Endothelial cell of hepatic sinusoid (primary cell): ENCODE data around the gene HLA-B.

Experiments used
- in situ Hi-C: cut with HindIII; loops from 2 replicates; pipeline ENCODE4 v1.10.0; 2017; ENCODE audit warnings: low sequenced_read_pairs

HLA-B gene

DNA sequence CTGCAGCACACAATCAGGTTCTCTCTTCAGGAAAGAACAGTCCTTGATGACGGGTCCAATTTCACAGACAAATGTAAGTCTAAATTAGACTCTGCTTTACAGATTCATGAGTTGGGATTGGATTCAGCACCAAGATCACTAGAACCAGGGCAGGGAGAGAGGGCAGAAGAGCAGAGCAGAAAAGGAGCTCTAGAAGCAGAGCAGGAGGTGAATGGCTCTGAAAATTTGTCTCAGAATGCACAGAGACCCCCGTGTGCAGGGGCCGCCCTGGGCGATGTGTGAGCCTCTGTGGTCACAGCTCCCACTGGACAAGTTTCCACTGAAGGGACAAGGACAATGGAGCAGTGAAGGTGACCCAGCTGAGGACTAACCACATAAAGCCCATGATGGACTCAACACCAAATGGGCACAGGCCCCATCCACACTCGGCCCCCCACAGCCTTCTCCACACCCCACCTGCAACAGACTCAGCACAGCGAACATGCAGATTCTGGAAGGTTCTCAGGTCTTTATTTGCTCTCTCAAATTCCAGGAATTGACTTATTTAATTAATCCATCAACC is 3.5 kb downstream of the HLA-B start:
- in situ Hi-C loops, result no loop called here

DNA sequence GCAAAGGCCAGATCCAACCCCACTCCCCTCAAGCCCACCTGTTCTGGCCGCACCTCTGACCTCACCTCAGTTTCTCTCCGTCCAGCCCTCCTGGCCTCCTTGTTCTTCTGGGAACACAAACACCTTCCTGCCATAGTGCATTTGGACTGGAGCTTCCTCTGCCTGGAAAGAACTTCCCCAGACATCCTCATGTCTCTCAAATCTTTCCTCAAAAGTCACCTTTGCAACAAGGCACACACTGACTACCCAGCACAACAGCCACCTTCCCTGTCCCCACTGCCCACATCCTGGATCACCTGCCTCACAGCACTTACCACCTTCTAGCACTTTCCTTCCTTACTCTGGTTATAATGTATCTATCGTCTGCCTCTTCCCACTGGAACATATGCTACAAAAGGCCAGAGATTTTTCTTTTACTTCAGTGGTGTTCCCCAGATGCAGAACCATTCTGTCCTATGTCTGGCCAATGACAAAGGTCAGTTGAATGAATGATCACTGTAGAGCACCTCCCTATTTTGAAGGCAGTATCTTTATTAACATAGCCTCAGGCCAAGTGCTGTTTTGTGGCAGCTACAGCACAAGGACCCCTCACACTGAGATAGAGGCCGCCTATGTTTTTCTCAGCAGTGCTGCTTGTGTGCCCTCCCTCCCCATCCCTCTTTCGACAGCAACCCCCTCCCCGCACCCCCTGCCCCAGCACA is 4.1 kb downstream of the HLA-B start:
- in situ Hi-C loops, result no loop called here

DNA sequence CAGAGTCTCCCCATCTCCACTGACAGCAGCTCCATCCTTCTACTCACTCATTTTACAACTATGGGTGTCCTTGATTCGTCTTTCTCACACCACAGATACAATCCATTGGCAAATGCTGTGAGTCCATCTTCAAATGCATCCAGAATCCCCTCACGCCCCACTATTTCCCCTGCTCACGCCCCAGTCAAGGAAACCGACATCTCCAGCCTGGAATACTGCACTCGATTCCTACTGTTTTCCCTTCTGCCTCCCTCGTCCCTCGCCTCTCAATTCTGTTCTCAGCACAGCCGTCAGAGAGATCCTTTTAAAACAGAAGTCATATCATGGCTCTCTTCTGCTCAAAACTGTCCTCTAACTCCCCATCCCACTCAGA is 4.7 kb downstream of the HLA-B start:
- in situ Hi-C loops, result no loop called here

DNA sequence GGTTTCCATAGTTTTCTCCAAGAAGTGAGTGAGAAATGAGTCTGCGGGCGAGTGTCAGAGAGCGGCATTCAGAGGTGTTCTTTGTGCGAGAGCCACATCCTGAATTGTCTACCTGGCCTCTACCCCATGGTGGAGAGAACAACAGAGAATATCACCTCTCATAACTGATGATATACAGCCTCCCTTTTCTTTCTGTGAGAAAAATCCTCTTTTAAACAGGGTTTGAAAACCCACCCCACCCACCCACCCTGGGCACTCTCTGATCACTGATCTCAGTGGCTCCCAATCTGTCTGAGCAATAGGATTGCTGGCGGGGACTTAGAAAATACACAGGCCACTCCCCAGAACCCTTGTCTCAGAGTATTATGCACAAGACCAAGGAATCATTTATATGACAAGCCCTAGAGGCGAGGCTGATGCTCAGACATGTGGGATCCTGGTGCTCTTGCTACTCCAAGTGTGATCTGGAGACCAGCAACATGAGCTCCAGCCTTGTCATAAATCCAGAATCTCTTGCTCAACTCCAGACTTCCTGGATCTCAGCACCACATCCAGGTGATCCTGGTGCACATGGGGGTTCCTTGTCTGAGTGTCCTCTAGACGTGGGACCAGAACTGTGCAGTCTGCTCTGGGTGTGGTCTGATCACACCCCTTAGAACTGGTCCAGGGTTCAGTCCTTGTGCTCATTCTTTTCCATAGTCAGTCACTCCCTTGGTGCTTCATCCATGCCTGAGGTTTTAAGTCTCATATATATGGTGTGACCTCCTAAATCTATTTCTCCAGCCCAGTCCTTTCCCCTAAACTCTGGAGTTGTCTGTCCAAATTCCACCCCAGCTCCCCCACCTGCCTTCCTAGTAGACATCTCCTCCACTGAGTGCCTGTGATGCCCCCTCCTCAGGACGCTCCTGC is 5.3 kb downstream of the HLA-B start:
- in situ Hi-C loops, result no loop called here

DNA sequence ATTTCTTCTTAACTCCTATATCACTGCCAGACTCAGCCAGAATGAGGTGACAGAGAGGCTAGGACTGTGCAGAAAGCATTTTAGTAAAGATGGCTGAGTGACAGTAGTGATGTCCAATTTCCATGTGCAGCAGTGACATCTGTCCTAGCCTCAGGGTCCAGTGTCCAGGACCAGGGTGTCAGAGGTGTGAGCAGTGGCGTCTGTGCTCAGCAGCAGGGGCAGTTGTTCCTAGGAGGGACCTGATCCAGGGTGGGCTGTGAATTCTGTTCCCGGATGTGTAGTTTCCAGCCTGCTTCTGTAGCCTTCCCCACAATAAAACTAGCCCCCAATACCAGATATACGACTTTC is 6.0 kb downstream of the HLA-B start:
- in situ Hi-C loops, result no loop called here

DNA sequence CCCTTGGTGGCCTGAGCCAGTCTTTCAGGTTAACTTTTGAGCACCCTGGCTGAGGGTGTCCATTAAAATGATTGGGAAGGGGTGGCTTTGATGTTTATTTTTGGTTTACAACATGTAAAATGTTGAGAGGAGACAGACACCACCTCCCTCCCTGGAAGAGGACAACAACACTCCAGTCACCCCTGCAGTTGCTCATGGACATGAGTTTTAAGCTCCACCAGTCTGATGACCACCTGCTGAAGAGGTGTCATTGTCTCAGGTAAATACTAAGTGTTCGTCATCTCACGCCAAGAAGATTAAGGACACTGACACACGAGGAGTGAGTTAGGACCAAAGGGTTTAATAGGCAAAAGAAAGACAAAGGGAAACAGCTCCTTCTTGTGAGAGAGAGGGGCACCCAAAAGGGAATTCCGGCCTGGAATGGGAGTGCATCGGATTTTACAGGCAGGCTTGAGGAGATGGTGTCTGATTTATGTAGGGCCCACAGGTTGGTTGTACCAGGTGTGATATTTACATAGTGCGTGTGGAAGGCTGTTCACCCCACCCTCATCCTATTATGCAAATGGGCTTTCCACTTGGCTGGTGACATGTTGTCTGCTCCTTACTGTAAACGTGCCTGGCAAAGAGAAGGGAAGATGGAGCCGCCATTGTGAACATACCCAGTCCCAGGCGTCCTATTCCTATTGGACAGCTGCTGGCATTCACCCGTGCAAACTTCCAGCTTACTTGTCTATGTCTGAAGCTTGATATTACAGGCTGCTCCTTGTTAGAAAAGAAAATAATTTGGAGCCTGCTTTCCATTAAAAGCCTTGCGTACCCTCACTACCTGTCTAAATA is 6.6 kb downstream of the HLA-B start:
- in situ Hi-C loops, result no loop called here

DNA sequence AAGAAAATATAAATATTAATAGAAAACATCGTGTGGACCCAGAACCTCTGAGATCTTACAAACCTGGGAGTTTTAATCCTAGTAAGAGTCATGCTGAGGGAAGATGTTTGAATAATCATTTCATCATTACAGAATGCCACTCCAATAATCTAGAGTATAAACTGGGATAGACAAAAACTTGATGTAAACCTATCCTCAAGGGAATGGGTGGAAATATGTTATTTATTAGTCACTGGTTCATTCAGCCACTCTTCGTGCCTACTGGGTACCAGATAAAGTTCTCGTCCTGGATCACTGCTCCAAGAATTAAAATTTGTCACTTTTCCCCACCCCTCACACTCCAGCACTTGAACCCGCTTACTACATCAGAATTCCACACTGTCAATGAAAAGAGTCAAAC is 7.7 kb downstream of the HLA-B start:
- in situ Hi-C loops, result no loop called here

DNA sequence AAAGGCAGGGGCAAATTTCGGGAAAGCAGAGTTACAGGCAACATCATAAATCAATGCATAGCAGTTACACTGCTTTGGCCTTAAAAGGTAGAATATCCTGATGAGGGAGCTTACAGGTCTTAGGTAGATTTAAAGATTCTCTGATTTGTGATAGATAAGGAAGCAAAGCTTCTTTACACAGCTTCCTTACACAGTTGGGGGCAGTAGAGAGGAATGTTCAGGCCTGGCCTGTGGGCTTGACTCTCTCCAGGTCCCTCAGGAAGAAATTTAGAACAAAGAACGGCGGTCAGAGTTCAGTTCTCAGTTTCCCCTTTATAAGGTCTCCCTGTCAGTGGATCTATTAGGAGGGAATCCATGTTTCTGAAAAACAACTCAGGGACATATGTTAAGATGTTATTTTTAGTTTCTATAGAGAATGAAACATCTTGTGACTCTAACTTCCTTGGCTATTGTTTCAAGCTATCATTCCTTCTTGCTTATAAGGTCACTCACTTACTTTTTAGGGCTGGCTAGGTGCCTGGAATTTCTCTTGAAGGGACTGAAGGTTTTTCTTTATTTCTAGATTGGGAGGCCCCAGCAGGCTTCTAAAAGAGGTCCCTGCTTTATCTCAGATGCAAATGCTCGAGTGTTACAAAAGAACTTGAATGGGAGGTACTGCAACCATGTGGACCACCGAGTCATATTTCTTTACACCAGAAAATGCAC is 11.8 kb downstream of the HLA-B start:
- in situ Hi-C loops, result no loop called here

DNA sequence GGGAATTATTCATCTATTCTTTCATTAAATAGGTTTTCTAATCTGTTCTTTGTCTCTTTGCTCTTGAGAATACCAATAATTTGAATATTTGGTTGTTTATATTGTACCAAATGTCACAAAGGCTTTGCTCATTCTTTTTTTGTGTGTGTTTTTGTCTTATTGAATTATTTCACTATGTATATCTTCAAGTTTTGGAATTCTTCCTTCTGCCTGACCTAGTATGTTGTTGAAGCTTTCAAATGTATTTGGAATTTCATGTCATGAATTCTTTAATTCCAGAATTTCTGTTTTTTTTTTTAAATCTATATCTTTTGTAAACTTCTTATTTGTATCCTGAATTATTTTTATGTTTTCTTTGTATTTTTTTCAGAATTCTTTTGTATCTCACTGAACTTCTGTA is 16.8 kb downstream of the HLA-B start:
- in situ Hi-C loops, result no loop called here

DNA sequence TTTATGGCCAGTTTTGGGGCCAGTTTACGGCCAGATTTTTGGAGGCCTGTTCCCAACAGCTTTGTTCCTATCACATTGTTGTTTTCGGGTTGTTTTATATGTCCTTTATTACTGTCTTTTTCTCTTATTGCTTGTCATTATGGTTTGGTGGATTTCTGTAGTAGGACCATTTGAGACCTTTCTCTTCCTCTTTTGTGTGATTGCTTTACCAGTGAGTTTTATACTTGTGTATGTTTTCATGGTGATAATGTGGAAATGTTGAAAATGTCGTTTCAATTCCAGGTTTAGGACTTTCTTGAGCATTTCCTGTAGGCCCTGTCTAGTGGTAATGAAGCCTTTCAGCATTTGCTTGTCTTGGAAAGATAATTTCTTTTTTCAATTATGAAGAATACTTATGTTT is 17.8 kb downstream of the HLA-B start:
- in situ Hi-C loops, result no loop called here

DNA sequence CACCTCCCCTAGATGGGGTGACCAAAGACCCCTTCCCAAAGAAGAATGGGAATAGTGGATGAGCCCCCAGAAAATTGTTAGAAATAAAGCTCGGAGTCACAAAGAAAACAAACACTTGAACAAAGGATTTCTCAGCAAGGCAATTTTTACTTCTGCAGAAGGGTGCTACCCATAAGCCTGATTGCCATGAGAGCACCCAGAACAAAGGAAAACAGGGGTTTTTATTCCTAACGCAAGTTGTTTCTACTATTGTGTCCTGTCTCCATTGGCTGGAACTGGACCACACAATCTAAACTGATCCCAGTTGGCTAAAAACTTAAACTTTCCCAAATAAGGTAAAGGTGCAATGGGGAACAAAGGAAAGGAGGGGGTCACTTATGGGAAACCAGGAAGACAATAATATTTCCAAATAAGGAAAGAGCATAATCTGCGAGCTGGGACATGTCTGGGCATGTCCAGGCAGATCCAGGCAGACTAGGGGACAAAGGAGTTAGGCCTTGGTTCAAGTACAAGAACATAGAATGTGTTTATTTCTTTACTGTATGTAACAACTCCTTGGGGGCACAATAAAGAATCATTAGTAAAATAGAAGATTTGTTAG is 20.0 kb downstream of the HLA-B start:
- in situ Hi-C loops, result no loop called here

DNA sequence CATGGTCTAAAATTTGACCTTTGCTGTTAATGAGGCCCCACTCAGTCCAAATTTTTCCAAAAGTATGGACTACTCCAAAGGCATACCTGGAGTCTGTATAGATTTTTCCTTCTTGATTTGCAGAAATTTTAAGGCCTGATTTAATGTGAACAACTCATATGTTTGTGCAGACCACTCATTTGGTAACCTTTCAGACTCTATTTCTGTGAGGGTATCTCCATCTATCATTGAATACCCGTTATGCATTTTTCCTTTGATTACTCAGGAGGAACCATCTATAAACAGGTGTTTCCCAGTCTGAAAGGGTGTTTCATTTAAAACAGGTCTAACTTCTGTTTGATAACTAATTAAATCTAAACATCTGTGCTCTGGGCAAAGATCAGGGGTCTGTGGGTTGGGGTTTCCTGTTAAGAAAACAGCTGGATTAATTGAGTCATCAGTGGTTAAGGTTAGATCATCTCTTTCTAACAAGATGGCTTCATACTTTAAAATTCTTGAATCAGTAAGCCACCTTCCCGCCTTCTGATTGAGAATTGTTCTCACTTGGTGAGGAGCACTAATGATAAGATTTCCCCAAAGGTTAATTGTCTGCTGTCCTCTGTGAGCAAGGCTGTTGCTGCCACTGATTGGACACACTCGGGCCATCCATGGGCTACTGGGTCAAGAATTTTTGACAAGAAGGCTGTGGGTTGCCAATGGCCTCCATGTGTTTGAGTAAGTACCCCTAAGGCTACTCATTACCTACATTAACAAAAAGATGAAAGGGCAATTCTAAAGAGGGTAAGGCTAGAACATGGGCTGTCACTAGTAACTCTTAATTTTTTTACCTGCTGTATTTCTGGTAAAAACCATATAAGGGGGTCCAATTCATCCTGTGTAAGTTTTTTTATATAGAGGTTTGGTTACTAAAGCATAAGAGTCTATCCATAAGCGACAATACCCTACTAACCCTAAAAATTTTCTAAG is 24.1 kb downstream of the HLA-B start:
- in situ Hi-C loops, result no loop called here

DNA sequence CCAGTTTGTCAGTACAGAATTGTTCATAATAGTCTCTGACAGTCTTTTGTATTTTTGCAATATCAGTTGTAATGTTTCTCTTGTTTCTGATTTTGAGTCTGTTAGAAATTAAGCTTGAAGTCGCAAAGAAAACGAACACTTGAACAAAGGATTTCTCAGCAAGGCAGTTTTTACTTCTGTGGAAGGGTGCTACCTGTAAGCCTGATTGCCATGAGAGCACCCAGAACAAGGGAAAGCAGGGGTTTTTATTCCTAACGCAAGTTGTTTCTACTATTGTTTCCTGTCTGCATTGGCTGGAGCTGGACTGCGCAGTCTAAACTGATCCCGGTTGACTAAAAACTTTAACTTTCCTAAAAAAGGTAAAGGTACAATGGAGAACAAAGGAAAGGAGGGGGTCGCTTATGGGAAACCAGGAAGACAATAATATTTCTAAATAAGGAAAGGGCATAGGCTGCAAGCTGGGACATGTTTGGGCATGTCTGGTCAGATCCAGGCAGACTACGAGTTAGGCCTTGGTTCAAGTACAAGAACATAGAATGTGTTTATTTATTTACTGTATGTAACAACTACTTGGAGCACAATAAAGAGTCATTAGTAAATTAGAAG is 28.5 kb downstream of the HLA-B start:
- in situ Hi-C loops, result no loop called here

DNA sequence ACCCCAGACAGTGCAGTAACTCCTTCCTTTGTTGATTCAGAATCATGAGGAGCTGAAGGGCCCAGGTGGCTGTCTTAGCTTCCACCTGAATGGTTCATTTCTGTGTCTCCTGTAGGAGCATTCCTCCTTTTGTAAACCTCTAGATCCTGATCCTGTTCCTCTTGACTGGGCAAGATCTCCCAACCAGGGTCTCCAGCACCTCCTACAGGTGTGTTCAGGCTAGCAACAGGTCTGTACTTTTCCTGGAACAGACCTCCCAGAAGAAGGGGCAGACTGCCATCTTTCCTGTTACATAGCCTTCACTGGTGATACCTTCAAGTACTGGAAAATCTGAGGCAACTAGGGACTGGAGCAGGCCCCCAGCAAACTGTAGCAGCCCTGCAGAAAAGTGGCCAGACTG is 35.2 kb downstream of the HLA-B start:
- in situ Hi-C loops, result no loop called here

DNA sequence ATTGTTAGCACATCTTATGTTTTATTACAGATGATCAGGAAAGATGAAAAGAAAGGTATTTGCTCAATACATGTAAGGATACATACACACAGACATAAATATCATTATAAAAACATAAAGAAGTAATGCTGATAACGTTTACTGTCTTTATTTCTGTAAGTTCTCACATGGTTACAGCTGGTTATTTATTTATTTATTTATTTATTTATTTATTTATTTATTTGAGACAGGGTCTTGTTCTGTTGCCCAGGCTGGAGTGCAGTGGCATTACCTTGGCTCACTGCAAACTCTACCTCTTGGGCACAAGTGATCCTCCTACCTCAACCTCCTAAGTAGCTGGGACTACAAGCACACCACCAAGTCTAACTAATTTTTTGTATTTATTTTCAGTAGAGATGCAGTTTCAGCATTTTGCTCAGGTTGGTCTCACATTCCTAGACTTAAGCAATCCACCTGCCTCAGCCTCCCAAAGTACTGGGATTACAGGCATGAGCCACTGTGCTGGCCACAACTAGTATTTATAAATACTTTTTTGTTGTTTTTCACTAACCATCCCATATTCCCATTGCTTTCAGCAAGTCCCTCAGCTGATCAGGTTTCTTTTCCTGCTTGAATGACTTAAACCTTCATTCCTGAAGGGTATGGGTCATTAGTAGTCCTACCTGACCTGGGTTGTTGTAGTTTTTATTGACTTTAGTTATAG is 35.8 kb downstream of the HLA-B start:
- in situ Hi-C loops, result no loop called here

DNA sequence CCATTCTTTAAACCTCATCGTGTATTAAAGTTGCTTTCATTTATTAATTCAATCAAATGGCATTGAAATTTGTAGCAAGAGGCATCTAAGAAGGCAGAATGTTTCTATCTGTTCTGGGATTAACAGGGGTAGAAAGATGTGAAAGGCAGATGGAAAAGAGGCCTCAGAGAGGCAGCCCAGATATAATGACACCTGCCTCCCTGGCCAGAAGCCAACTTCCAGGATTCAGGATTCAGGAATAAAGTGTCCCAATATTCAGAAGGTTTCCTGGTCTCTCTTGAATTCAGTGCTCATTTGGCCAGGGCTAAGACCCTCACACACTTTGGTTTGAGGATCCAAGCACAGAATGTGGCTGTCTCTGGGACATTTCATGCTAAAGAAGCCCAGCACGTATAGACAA is 39.9 kb downstream of the HLA-B start:
- in situ Hi-C loops, result no loop called here

DNA sequence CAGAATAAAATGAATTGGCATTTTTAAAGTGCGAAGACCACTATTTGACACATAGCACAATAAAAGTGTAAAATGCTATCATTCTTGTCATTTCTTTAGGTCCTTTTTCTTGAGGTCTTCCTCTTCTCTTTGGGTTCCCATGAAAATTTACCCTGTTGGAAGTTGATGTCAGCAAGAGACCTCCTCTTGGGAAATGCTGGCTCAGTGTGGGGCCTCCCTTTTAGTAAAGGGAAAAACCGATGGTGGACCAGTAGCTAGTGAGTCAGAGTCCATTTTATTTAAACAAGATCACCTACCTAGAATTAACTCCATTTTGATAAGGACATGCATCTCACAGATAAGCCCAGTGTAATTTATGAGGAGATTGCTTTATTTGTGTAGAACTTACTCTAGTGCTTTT is 47.3 kb downstream of the HLA-B start:
- in situ Hi-C loops, result no loop called here

DNA sequence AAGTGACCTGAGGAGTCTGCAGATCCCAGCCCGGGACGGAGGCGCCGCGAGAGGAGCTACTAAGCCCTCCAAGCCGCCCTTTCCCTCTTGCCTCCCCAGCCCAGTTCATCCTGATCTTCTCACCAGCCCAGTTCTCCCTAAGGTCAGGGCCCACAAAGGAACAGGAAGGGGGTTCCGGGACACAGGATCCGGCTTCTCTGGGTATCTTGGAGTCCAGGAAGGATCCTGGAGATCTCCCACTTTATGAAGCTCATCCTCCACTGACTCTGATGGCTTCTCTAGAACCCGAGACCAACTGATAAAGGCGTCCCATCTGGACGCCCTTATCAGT is 48.2 kb downstream of the HLA-B start:
- in situ Hi-C loops, result no loop called here
